Uterus (tissue), 4 donors: ENCODE measurements around the gene TLX3. TPM values are rescaled to one million over a fixed set of nuclear protein-coding genes. Genes with fewer than 3 reads are reported as not detected.

Experiments
- DNase-seq, 2 donors: peaks; one replicate each; pipeline ENCODE4 v3.0.0-alpha.2; 2019 to 2020
- H3K27ac ChIP-seq, 2 donors: fragments of 200-600 bp; sonication (generic); 1 replicate in 1 of 2; 2 replicates in 1 of 2; pipeline ENCODE4 v1.5.1; 2016 to 2018
- H3K27me3 ChIP-seq, 2 donors: fragments of 200-600 bp; sonication (generic); one replicate each; pipeline ENCODE4 v1.5.1; 2018 to 2019; ENCODE audit warnings: control low read depth in 1 of 2
- H3K36me3 ChIP-seq, 2 donors: fragments of 200-600 bp; sonication (generic); one replicate each; pipeline ENCODE4 v1.5.1; 2019; ENCODE audit warnings: control low read depth in 1 of 2
- H3K4me1 ChIP-seq, 2 donors: fragments of 200-600 bp; sonication (generic); one replicate each; pipeline ENCODE4 v1.5.1; 2018 to 2019; ENCODE audit warnings: control low read depth in 1 of 2
- H3K4me3 ChIP-seq, 2 donors: fragments of 200-600 bp; sonication (generic); 1 replicate in 1 of 2; 2 replicates in 1 of 2; pipeline ENCODE4 v1.5.1; 2018 to 2019; ENCODE audit warnings: mild to moderate bottlenecking in 1 of 2
- H3K9me3 ChIP-seq, 2 donors: fragments of 200-600 bp; sonication (generic); one replicate each; pipeline ENCODE4 v1.5.1; 2019; ENCODE audit warnings: control low read depth in 1 of 2
- POLR2A ChIP-seq, 2 donors: fragments of 450-650 bp; IDR thresholded peaks; one replicate each; pipeline ENCODE4 v1.6.1; 2016; ENCODE audit warnings: antibody characterized with exemption in 2 of 2, mild to moderate bottlenecking in 1 of 2, moderate library complexity in 1 of 2
- intact Hi-C: fragments of 100-400 bp; cut with DNase I; formaldehyde crosslinking; loops from one replicate; pipeline ENCODE4 v1.15.1; 2023; ENCODE audit warnings: low total_unique reads
- total RNA-seq, 4 donors: library from RNA; depleted of rRNA in 3 of 4; stranded (reverse); fragments of >200 nt in 3 of 4; gene quantifications; one replicate each; pipeline versions ENCODE4 v1.1.0 to v1.2.4, GENCODE V29; 2014 to 2023
- TF ChIP-seq, protein P1 (sequence below), 4 experiments: fragments of 200-600 bp in 2 of 4; fragments of 450-650 bp in 2 of 4; sonication (generic) in 2 of 4; IDR thresholded peaks; one replicate each; pipeline ENCODE4 v1.5.1; 2016 to 2019; ENCODE audit warnings: antibody characterized with exemption in 4 of 4, mild to moderate bottlenecking in 2 of 4, moderate library complexity in 1 of 4
- donor health status: DM: yes; HTN: yes; CAD: no.

TLX3 gene
- total RNA-seq, 4 donors from 2014 or later: not detected

DNA sequence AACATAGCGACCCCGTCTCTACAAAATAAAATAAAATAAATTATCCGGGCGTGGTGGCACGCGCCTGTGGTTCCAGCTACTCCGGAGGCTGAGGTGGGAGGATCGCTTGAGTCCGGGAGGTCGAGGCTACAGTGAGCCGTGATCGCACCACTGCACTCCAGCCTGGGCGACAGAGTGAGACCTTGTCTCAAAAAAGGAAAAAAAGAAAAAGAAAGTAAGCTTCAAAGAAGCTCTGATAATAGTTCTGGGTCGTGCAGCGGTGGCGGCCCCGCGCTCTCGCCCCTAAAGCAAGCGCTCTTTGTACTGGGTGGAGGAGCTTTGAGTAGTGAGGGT is 6.8 kb downstream of the TLX3 start:
- TF ChIP-seq, protein P1, sequence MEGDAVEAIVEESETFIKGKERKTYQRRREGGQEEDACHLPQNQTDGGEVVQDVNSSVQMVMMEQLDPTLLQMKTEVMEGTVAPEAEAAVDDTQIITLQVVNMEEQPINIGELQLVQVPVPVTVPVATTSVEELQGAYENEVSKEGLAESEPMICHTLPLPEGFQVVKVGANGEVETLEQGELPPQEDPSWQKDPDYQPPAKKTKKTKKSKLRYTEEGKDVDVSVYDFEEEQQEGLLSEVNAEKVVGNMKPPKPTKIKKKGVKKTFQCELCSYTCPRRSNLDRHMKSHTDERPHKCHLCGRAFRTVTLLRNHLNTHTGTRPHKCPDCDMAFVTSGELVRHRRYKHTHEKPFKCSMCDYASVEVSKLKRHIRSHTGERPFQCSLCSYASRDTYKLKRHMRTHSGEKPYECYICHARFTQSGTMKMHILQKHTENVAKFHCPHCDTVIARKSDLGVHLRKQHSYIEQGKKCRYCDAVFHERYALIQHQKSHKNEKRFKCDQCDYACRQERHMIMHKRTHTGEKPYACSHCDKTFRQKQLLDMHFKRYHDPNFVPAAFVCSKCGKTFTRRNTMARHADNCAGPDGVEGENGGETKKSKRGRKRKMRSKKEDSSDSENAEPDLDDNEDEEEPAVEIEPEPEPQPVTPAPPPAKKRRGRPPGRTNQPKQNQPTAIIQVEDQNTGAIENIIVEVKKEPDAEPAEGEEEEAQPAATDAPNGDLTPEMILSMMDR (IDR thresholded peaks at IDR 0.05): no peak
- TF ChIP-seq POLR2A (IDR thresholded peaks at IDR 0.05): no peak
- peaks cover 11 to 71% of the 10 kb centered on the region in 2 donors for H3K27me3 ChIP-seq
- no peak overlapping the region for H3K4me3 ChIP-seq
- H3K36me3 ChIP-seq: no peaks in the 10 kb centered on the region
- DNase-seq: no peak
- H3K9me3 ChIP-seq: no peaks in the 10 kb centered on the region
- H3K4me1 ChIP-seq: peaks cover 0 to 33% of the 10 kb centered on the region in 2 donors
- intact Hi-C loops: no loop called here
- H3K27ac ChIP-seq: no peak overlapping the region

DNA sequence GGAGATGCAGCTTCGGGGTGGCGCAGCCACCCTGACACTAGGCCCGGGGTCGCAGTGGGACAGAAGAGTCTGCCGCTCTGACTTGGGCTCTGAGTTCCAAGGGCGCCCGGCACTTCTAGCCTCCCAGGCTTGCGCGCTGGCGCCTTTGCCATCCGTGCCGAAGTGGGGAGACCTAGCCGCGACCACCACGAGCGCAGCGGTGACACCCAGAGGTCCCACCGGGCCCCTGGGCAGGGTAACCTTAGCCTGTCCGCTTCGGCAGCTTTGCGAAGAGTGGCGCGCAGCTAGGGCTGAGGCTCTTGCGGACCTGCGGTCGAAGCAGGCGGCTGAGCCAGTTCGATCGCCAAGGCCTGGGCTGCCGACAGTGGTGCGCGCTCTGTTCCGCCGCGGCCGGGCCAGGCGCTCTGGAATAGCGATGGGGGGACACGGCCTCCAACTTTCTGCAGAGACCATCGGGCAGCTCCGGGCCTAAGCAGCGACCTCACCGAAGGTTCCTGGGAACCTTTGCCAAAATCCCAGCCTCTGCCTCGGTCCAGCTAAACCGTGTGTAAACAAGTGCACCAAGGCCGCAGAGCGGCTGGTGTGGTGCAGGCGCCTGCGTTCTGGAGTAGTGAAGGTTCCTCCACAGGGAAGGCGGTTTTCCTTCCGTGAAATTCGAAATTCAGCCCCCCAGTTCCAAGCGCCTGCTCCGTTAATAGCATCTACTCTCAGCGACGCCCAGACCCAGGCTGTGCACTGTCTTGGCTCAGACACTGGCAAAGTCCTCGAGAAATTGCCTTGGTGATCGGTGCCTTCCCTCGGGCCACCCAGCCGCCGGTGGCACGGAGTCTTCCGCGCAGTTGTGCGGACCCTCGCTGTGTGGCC is 7.4 kb downstream of the TLX3 start:
- Histone ChIP-seq H3K36me3 (no peaks in the 10 kb centered on the region), H3K4me1 (peaks cover 0 to 27% of the 10 kb centered on the region in 2 donors), H3K27ac (no peak overlapping the region), H3K4me3 (no peak overlapping the region), H3K9me3 (no peaks in the 10 kb centered on the region), H3K27me3 (peaks cover 11 to 72% of the 10 kb centered on the region in 2 donors)
- TF ChIP-seq, protein P1 (IDR thresholded peaks at IDR 0.05): no peak
- no peak for TF ChIP-seq POLR2A (IDR thresholded peaks at IDR 0.05)
- intact Hi-C loops: no loop called here
- no peak for DNase-seq

DNA sequence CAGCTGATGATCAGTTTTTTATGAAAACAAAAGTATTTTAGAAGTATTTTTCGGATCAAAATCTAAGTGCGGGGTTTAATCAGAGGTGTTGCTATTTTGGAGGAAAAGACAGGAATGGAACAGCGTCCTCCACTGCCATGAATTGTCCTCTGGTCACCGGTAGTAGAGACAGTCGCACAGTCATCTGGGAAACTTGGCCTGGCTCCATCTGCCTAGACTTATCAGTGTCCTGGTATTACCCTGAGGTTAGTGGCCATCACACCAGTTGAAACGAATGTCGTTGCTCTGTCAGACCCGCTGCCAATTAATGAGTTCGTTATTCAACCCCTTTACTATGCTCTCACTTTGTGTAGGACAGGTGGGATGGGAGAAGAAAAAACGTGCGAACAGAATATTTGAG is 8.2 kb downstream of the TLX3 start:
- DNase-seq: no peak
- no peak overlapping the region for H3K27ac ChIP-seq
- H3K4me3 ChIP-seq: no peak overlapping the region
- no peaks in the 10 kb centered on the region for H3K9me3 ChIP-seq
- TF ChIP-seq POLR2A (IDR thresholded peaks at IDR 0.05): no peak
- TF ChIP-seq, protein P1 (IDR thresholded peaks at IDR 0.05): no peak
- peaks cover 8 to 65% of the 10 kb centered on the region in 2 donors for H3K27me3 ChIP-seq
- intact Hi-C loops: no loop called here
- no peaks in the 10 kb centered on the region for H3K36me3 ChIP-seq
- H3K4me1 ChIP-seq: peaks cover 0 to 21% of the 10 kb centered on the region in 2 donors

DNA sequence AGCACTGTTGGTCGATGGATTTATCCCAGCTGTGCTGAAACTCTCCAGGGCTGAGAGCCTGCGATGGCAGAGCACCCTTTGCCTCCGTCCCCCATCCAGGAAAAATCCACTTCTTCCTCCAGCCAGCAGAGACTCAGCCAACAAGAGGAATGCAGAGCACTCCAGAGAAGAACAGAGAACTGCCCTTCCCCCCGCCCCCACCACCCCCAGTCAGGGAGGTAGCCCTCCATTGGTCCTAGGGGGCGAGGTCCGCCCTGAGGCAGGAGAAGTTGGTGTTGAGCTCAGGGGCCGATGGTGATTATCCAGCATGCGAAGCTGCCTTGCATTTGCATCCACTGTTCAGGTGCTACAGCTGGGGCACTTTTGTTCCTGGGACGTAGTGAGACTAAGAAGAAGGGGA is 9.0 kb downstream of the TLX3 start:
- intact Hi-C loops: no loop called here
- Histone ChIP-seq H3K36me3 (no peaks in the 10 kb centered on the region), H3K4me1 (peaks cover 0 to 16% of the 10 kb centered on the region in 2 donors), H3K27ac (no peak overlapping the region), H3K27me3 (peaks cover 7 to 58% of the 10 kb centered on the region in 2 donors), H3K4me3 (no peak overlapping the region), H3K9me3 (no peaks in the 10 kb centered on the region)
- TF ChIP-seq, protein P1 (IDR thresholded peaks at IDR 0.05): no peak
- no peak for TF ChIP-seq POLR2A (IDR thresholded peaks at IDR 0.05)
- no peak for DNase-seq

DNA sequence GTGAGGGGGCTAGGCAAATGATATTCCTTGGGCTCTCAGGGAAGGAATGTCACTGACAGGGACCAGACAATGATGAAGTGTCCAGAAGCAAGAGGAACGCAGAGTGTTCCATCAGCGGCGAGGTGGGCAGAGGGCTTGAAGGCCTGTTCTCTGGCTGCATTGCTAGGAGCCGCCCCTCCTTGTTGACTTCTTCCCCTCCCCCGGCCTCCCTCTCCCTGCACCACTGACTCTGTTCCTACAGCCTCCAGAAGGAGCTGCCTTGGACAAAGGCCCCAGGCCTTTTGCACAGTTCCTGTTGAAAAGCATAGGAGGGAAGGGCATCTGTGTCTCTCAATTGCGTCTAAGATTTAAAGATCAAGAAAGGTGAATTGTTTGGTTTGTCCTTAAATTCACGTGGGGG is 12.4 kb downstream of the TLX3 start:
- Histone ChIP-seq H3K4me1 (peaks cover 0 to 5% of the 10 kb centered on the region in 2 donors), H3K4me3 (no peak overlapping the region), H3K27ac (no peak overlapping the region), H3K9me3 (no peaks in the 10 kb centered on the region), H3K27me3 (peaks cover 2 to 29% of the 10 kb centered on the region in 2 donors), H3K36me3 (no peaks in the 10 kb centered on the region)
- no peak for DNase-seq
- intact Hi-C loops: no loop called here
- TF ChIP-seq, protein P1 (IDR thresholded peaks at IDR 0.05): no peak
- no peak for TF ChIP-seq POLR2A (IDR thresholded peaks at IDR 0.05)
